GM10266 (cell line): ENCODE data around the gene KCNJ6.

ENCODE experiments used
- DNase-seq: peaks from one replicate; pipeline ENCODE4 v3.0.0; 2012; ENCODE audit errors: extremely low spot score
- TF ChIP-seq, protein P1 (sequence below): IDR thresholded peaks from 2 replicates; pipeline ENCODE4 v1.5.1; 2012; ENCODE audit warnings: mild to moderate bottlenecking, low read depth; ENCODE audit not compliant: control insufficient read depth, insufficient read depth; ENCODE audit errors: missing control alignments

The KCNJ6 gene

DNA sequence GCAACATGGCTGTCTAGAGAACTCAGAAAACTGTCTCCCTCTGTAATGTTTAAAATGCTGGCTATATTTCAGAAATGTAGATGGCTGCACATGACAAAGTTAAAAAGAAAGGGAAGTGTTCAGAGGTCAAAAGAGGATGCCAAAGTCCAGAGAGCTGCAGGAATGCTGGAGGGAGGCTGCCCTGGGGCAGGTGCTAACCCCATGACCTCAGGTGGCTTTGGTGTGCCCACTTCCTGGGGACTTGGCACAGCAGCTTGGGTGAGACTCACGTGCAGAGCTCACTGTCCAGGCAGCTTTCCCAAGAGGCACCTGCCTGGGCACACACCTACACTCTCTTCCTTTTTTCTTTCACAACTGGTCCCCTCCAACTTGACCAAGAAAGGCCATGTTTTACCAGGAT lies 256.4 kb downstream of the KCNJ6 start:
- DNase-seq, result no peak
- TF ChIP-seq, protein P1, sequence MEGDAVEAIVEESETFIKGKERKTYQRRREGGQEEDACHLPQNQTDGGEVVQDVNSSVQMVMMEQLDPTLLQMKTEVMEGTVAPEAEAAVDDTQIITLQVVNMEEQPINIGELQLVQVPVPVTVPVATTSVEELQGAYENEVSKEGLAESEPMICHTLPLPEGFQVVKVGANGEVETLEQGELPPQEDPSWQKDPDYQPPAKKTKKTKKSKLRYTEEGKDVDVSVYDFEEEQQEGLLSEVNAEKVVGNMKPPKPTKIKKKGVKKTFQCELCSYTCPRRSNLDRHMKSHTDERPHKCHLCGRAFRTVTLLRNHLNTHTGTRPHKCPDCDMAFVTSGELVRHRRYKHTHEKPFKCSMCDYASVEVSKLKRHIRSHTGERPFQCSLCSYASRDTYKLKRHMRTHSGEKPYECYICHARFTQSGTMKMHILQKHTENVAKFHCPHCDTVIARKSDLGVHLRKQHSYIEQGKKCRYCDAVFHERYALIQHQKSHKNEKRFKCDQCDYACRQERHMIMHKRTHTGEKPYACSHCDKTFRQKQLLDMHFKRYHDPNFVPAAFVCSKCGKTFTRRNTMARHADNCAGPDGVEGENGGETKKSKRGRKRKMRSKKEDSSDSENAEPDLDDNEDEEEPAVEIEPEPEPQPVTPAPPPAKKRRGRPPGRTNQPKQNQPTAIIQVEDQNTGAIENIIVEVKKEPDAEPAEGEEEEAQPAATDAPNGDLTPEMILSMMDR, result no peak

DNA sequence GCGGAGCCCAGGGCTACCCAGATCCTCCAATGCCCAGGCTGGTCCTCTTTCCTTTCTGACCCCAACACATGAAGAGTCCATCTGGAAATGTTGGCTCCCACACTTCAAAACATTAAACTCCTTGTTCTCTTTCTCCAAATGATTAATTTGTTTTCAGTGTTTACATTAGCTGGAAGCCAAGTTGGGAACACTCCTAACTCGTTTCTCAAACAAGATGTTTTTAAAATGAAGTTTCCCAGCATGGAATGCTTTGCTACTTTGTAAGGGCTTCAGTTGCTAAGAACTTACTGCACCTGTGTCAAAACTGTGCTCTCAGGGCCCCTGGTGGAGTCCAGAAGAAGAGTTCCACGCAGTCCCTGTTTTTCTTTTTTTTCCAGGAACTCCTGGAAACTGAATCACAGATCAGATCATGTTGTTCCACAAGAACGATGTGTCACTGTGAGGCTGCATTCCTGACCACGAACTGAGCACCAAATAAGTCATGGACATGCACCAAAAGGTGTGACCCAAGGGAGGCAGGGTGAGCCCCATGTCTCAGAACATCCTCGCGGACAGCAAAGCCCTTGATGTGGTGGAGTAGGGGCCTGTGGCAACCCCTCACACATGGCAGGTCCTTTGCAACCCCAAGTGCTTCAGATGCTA lies 257.3 kb downstream of the KCNJ6 start:
- TF ChIP-seq, protein P1, result no peak
- no peak for DNase-seq

DNA sequence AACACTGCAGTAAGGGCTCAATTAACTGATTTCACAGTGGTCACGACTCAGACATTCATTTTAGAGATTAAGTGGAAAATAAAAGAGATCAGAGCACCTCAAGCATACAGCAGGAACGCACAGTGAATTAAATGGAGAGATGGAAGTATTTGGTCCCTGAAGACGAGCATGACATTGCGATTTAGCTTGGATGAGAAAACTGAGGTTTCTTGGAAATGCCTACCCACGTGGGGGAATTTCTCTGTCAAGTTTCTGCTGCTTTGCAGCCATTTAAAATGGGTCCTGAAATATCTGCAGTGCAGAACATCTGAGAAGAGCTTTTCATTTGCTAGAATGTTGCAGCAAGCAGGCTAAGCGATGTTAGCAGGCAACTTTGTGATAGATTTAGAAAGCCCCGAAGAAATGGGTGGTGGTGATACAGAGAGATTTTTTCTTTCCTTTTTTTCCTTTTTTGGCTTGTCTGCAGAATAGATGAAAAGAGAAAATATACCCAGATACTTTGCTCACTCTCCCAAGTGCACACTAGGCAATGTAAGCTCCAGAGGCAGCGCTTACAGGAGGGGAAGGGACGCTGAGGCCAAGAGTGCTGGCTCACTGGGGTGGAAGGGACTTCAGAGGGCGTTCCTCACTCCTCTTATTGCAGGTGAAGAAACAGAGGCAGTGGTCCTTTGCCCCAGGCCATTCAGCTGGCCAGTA lies 258.0 kb downstream of the KCNJ6 start:
- DNase-seq, result no peak
- TF ChIP-seq, protein P1, result no peak

DNA sequence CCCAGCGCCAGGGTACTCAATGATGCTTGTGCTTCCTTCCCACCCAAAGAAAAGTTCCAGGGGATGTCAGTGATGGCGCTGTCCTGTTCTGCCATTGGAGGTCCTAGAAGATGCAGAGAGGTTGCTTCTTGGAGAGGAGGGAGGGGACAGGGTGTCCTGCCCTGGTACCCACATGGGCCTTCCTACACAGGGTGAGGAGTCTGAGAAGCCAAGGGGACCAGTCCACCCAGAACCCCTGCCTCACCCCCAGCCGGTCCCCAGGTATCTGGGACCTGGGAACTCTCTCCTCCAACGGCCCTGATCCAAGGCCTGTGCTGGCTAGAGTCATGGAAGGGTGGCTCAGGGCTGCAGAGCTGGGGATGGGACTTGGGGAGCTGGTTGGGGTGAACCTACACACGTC lies 259.4 kb downstream of the KCNJ6 start:
- no peak for DNase-seq
- TF ChIP-seq, protein P1, result no peak

DNA sequence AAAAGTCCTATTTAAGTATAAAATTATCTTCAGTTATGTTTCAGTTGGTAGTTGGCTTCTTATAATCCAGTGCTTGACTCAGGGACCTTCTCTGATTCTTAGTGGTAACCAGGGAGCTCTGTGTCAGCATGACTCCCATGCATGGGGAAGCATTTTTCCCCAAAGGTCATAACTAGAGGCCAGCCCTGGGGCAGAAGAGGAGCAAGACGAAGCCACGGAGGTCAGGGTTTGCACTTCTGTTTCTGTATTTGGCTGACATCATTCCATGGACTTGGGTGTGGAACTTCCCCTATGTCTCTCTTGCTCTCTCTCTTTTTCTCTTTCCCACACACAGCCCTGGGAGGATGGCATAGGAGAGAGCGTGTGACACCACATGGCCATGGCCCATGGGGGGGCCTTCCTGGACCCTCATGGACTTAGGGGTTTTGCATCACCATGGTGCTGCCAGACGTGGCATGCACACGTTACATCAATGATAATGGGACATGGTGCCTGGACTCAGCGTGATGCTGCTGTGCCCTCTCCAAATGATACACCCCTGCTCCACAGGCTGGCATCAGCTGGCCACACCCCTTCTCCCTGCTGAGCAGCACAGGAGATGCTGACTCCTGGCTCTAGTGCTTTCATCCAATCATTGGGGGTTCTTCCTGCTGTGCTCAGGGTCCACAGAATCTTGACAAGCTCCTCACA lies 260.5 kb downstream of the KCNJ6 start:
- TF ChIP-seq, protein P1, result no peak
- no peak for DNase-seq

DNA sequence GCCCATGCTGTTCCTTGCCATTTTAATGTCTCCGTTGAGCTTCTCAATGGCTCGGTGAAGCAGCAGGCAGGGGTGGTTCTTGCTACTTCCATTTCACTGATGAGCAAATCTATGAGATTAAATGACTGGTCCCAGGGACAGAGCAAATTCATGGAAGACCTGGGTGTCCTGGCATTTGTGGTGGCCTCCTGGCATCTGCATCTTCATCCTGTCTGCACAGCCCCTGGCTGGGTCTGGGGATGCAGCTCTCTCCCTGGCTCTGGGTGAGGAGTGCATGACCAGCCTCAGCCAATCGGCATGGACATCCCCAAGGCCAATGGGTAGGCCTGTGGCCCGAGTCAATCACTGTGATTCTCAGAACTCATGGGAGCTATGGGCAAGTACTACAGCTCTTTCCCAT lies 261.7 kb downstream of the KCNJ6 start:
- DNase-seq, result no peak
- TF ChIP-seq, protein P1, result no peak

DNA sequence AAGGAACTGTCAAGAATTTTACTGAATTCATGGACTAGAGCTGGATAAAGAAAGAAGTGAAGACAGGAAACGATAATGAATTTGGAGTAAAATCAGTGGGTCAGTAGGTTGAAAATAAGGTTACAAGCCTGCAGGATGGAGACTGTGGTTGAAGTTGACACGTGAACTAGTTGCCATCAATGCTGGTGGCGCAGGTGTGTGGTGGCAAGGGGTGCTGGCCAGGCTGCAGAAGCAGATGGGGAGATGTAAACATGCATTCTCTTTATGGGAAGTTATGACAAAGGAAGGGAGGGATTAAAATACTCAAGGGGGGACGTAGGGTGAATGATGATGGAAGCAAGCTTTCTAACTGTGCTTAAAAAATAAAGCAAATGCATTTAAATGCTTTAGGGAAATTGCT lies 263.1 kb downstream of the KCNJ6 start:
- no peak for DNase-seq

More for the DNA sequence above, 263.1 kb downstream of the KCNJ6 start:
- TF ChIP-seq, protein P1, result no peak
